GM21360 (cell line): ENCODE data around the gene TSPO2.

ENCODE experiments used
- ATAC-seq: cut with Tn5 transposase; IDR thresholded peaks from one replicate; pipeline ENCODE4 v1.9.1; 2021; ENCODE audit warnings: mild to moderate bottlenecking, moderate library complexity; ENCODE audit not compliant: unreplicated experiment

TSPO2 gene

DNA sequence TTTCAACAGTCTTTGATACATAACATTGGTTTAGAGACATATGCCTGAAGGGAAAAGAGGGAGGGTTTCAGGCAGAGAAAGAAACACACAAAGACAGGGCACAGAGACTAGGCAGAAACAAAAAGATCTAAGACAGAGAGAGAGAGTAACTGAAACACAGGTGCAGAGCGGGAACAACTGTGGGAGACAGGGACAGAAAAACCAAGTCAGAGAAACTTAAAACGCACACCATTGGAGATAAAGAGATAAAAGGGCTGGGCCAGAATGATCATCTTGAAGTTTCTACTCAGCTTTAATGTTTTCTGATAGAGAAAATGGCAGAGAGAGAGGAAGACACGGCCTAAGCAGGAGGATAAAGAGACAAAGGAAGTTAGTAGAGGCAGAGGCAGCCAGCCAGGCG lies 15.0 kb upstream of the TSPO2 start:
- ATAC-seq, result no peak

DNA sequence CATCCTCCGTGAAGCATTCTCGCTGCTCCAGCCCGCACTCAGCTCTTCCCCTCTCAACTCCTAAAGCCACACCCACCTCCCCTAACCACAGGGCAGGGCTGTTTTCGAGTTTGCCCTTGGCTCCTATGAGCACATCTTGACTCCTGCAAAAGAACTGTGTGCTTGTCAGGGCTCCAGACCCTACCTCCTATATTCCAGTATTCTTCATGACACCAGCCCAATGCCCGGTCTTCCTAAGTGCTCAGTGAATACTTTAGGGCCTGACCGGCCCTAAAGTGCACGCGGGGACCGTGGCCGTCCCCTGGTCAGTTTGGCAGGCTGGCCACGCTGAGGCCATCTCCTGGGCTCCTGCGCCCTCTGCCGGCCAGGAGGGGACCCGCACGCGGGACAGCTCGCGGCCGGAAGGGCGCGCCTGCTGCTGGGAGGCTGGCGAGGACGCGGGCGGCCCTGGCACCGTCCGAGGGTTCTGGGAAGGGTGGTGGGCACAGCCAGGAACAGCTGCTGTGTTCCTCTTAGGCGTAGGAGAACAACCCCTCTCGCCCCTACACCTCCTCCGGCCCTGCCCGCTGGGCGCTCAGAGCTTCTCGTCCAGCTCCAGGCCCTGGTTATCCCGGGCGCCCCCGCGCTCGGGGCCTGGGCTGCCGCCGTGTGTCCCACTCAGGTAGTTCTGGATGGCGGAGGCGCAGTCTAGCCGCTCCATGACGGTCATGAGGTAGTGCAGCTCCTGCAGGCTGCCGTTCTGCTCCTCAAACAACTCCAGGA lies 14.3 kb upstream of the TSPO2 start:
- peak; percentile 82 for ATAC-seq

DNA sequence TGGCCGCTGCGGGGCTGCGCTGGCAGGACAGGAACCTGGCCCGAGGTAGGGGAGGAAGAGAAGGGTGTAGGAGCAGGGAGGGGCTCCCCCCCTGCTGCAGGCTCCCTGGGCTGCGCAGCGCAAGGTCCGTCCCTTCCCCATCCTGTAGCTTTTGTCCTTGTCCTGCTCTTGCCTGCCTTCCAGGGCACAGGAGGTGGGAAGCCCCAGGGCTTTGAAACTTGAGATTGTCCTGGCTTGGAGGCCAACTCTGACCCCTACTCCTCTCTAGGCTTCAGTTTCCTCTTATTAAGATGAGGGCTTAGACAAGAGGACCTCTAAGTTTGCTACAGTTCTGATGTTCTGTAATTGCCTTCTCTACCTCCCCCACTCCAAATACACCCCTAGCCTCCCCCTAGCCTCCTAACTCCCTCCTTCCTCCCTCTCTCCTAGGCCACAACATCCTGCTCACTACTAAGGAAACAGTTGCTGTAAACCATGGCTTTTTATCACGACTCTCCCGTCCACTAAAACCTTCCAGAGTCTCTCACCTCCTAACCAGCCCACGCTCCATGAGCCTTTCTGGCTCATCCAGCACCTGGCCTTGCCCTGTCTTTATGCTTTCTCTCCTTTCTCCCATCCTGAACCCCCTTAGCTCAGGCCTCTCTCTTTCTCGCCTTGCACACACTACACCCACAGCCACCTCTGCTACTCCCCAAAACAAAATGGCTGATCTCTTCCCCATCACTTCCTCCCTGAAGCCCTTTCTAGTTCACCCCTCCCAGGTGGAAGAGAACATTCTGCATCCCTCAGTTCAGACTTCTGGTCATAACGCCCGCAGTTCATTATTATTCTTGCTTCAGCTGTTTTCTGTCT lies 13.5 kb upstream of the TSPO2 start:
- ATAC-seq, result peak; percentile 26

DNA sequence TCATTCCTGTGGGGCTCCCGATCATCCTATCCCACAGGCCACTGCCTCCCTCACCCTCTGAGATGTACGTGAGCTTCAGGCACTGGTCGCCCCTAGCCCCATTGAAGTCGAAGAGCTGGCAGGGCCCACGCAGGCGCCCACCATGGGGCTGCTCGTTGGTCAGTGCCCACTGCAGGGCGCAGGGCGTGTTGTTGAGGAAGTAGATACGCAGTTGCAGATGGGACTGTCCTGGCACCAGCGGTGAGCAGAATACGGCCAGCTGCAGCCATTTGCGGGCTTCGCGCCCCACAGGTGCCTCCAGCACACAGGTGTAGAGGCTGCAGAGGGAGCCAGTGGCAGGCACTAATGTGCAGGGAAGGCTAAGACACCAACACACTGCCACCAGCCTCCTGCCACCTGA lies 9.4 kb upstream of the TSPO2 start:
- ATAC-seq, result no peak

DNA sequence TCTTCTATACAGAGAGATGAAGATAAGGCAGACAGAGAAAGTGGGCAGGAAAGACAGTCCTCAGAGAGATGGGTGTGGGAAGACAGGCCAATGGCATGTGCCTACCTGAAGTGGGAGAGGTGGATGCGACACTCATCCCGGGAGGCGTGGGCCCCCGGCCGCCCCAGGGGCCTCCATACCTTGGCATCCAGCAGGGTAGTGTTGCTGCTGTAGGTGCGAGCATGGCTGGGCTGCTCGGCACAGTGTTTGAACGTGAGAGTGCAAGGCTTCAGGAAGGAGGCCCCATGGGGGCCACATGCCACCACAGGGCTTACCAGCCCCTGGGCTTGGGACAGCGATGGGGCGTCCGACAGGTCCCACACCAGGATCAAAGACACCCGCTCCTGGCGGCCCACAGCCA lies 8.5 kb upstream of the TSPO2 start:
- ATAC-seq, result no peak

DNA sequence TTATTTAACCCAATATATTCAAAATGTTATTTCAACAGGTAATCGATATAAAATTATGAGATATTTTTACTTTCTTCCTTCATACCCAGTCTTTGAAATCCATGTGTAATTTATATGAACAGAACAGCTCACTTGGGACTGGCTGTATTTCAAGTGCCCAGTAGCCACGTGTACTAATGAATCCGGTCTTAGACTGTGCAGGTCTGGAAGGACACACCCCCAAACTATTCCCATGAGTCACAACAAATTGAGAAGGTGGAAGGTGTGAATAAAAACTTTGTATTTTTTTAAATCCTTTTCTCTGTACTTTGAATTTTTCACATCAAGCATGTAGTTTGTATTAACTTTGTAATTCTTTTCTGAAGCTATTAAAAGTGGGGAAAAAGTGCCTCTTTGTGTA lies 6.1 kb upstream of the TSPO2 start:
- no peak for ATAC-seq

DNA sequence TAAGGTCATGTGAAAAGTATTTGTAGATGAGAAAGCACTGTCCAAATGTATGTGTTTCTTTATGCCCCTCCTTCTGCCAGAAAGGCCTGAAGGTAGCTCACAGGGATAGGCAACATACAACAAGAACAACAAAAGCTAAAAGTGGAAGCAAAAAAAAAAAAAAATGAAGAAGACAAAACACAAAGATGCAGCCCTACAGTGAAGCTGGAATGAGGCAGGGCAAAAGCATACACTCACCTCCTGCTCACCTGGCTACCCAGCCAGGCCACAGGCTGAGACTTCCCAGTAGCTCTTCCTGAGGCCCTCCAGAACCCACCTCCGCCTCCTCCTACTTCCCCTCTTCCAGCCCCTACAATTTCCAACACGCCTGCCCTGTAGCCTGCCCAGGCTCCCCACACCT lies 5.7 kb upstream of the TSPO2 start:
- ATAC-seq, result no peak

DNA sequence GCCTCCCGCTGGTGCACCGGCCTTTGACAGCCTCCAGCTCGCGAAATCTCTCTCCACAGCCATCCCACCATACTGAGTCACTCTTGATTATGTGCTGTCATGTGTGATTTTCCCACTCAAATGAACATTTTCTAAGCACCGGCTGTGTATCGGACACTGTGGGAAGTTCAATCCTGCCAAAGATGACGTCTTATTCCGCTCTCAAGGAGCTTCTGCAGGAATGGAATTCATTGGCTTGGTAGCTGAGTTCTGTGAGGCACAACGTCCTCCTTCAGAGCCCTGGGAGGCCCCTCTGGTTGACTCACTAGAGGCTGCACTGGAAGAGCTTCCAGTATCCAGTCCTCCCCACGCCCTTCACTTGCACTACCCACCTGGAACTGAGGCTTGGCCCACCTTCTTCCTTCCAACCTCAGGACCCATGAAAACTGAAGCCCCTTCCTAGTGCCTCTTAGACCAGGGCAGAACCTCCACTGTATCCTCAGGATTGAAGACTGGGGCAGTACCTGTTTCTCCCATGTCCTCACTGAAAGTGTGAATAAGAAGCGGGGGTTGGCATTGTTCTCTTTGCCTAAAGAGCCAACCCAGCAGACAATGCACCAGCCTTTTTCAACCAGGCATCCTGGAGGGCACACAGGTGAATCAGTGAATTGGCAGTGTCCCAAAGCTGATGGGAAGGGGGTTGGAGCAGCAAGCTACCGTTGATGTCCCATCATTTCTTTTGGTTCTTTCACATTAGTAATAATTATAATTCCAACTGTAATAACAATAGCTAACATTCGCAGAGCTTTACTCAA lies 5.0 kb upstream of the TSPO2 start:
- ATAC-seq, result no peak

DNA sequence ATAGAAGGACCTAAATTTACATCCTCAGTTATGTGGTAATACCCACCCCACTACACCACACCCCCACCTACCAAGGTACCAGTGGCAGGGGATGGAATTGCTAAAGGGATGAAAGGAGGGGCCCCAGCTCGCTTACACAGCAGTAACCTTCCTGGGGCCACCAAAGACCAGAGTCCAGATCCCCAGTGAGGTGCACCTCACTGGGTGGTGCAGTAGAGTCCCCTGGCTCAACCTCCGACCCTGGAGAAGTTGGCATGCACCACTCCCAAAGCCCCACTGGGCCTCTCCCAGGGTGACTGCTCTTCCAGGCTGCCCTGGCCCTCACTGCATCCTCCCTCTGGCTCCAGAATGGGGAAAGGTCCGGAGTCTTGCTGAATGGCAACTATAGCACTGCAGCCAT lies 4.1 kb upstream of the TSPO2 start:
- ATAC-seq, result no peak

DNA sequence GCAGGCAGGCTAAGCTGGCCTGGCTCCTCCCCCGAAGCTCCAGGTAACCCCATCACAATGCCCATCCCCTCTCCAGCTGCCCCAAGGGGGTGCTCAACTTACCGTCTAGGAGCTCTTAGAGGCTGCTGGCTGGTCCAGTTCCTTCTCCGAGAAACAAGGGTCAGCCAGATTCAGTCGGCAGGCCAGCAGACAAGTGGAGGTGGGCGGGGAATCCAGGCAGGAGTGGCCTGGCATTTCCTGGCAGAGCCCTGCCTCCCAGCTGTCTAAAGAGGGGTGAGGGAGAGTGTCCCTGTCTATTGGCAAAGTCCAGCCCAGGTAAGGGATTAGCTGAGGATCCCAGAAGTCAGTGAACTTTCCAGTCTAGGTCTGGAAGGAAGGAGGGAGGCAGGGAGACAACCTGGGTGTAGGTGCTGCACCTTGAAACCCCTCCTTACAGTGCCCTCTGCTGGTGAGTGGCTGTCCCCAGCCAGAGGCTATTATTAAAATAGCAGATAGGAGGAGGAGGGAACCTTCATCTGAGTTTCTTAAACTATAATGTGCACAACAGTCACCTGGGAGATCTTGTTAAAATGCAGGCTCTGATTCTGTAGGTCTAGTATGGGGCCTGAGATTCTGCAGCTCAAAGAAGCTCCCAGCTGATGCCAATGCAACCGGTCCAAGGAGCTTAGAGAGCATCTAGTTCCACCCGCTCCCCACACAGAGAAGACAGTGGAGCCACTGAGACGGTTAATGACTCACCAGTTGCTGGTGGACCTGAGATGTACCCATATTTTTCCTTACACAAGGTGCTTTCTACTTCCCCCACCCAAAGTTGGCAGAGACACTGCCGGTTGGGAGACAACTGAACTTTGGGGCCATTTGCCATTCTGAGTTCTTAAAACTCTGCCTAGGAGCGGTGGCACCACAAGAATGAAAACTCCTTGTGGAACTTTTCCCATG lies 2.9 kb upstream of the TSPO2 start, which contains the start of gene UNC5CL:
UNC5CL (minus strand) TSS at position 162 of the 939 bp plus-strand sequence. CDS start 4,147 bp downstream, outside the sequence.
- ATAC-seq, result no peak

DNA sequence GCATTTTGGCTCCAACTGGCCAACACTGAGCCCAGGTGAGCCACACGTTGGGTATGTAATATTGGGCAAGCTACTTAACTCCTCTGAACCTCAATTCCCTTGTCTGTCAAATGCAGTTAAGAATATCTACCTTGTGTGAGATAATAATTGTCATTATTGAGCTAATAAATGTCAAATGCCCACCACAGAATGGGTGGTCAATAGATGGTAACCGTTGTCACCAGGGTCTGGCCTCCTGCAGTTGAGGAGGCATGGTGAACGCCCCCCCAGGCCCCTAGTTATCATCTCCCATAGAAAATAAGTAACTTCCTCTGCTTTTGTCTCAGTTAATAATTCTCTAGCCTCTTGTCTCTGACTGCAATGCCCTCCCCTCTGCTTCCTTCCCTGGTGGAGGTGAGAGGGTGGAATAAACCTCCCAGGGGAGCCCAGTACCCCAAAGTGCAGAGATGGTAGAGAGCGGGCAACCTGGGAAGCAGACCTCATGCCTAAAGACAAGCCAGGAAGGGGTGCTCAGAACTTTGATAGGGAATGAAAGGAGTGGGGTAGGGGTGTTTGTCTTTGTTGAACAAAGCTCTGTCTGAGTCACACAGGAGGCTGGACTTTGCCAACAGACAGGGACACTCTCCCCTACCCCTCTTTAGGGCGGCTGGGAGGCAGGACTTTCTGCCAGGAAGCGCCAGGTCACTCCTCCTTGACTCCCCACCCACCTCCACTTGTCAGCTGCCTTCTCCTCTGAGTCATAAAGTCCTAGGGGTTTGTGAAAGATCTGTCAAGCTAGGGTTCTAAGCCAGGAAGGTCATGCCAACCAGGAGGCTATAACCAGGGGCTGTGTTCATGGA lies 1.9 kb upstream of the TSPO2 start:
- ATAC-seq, result no peak

DNA sequence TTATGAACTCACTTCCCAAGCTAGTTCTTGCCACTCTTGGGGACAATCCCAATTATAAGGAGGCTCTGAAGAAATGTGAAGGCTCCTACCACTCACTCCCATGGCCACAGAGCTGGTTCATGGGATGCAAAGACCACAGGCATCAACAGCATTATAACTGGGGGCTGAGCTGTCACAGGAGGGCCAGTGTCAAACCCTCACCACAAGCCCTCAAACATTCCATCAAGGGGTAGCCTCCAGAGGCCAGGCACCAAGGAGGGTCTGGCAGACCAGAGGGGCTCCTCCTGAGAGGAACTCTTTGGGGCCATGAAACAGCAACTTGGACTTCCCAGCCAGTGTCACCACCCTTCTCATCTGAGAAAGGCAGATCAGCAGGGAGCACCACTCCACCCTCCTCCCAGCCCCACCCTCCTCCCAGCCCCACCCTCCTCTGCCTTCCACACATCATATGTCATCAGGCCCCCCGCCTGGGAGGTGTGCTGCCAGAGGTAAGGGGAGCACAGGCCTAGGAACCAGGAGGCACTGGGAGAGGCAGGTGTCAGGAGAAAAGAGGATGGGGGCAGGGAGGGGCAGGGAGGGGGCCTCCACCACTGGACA lies 1.2 kb upstream of the TSPO2 start:
- no peak for ATAC-seq

DNA sequence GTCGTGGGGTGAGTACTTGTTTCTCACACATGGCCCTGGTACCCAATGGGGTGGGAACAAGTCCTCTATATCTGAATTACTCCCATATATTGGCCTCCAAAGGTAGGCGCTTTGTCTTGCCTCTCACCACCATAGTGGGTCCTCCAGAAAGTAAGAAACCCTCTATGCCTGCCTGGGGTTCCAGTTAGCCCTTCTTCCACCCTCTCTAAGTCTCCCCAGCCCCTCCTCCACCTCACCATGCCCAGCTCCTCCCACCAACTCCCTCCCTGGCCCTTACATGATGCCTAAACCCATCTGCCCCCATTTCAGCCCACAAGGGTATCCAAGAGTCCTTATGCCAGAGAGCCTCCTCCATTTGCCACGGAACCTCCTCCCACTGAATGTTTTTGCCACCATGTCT lies 884 bp downstream of the TSPO2 start:
- ATAC-seq, result no peak

DNA sequence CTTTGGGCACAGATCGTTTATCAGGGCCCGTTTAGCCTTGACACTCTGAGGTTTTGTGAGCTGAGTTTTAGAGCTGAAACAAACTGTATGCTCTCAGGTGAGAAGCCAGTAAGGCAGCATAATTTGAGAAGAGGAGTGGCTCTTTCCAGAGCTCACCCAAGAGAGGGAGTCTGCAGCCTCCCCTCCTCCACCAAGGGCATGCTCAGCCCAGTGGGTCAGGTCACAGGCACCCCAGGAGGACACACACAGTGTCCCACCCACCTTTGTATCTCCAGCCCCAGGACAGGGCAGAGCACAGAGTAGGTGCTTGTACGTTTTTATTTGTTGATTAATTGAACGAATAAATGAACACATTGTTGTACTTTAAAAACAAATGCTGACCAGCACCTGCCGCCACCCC lies 3.4 kb downstream of the TSPO2 start:
- no peak for ATAC-seq

DNA sequence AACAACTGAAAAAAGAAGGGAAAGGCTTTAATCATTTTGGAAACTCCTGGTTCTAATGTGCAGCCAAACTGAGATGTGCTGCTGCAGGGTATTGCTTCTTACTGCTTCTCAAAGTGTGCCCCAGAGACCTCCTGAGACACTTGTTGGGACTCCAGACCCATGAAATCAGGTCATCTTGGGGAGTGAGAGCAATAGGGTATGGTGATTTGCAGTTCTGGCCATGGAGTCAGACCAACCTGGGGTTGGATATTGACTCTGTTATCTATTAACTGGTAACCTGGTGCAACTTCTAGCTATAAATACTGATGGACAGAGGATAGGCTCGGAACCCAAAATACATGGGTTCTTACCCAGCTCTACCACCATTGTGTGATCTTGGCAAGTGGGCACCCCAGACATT lies 3.8 kb downstream of the TSPO2 start:
- no peak for ATAC-seq

DNA sequence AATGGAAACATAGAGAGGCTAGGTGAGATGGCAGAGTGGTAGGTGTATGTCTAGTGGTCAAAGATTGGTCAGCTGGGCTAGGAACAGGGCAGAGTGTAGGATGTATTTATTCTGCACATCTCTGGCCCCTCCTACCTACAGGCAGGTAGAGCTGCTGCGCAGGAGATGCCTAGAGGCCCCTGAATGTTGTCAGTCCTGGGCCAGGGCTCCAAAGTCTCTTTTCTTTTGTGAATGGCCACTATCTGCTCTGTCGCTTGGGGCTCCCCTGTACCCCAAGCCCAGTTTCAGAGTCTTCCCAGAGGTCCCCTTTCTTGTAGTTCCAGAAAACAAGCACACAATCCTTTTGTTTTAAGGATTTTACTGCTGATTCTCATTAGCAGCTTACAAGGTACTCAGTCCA lies 5.0 kb downstream of the TSPO2 start:
- ATAC-seq, result no peak

DNA sequence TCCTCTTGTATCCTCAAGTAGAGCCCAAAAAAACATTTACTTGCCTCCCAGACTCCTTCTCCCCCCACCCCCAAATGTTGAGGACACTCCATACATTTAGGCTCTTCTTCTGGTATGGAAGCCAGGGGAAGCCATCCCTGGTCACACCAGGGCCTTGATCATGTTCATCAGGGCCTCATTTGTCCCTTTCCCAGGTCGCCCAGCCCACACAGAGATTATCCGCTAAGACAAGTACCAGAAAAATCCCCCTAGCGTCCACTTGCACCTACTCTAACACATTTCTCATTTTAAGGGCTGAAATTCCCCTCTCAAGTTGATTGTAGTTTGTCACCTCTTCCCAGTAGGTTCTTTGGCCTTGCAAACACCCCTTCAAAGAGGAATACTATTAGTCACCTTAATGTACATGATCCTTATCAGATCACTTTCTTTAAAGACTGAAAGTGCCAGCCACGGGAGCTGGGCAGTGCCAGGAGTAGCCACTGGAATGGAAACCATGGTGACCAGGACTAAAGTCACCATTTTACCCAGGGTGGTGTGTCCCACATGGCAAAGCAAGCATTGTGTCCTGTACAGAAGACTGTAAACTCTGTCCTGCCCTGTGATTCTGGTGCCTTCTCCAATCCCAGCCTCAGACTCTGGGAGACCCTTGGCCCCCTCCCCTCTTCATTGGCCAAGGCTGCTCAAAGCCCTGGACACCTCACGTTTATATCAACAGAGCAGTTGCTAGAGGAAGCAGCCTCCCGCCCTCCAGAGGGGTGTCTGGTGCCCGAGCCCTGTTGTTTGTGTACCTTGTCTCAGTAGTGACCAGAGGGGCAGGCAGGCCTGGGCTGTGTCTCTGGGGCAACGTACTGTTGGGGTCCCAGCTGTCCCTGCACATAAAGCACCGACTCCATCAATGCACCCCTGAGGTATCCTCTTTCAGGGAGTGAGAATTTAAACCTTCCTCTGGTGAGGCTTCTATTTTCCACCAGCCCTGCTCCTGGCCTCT lies 5.8 kb downstream of the TSPO2 start:
- ATAC-seq, result no peak

DNA sequence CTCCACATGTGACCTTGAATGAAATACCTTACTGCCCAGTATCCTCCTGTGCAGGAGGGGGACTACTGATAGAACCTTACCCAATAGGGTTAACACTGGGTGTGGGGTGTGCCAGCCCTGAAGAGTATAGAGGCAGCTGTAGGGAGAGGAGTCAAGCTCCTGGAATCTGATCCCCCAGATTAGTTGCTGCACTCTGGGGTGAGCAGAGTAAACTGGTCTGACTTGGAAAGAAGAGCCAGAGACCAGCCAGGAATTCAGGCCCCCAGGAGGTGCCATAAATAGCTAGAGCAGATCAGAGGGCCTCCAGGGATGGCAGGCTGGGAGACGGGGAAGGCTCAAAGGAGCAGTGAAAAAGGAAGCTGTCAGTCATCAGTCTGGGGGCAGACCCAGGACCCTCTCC lies 7.3 kb downstream of the TSPO2 start:
- no peak for ATAC-seq
